Natural killer cell treated with Interleukin-12 subunit alpha and Interleukin-12 subunit beta and Interleukin-15 and Interleukin-18, amount 100 ng/mL, for 72 hours (primary cell): ENCODE data around the gene CCDC6. TPM values are rescaled to one million over a fixed set of nuclear protein-coding genes. Genes with fewer than 3 reads are reported as not detected.
"Not testable (repeated sequence)": the region's sequence is repeated elsewhere in the genome, so short reads cannot be mapped to it uniquely, and the experiment has no call there.

Source experiments
- ATAC-seq, 2 donors: fragments of 150-1000 bp; cut with Tn5 transposase in 1 of 2; sonication (Bioruptor Pico), chemical (Tn5 transposase) in 1 of 2; 2 replicates each; pipeline ENCODE4 v1.10.0; 2021
- DNase-seq: peaks from one replicate; pipeline ENCODE4 v3.0.0; 2022; ENCODE audit warnings: low spot score
- H3K27ac Mint-ChIP-seq, 2 donors: 1 replicate in 1 of 2; 2 replicates in 1 of 2; pipeline ENCODE4 v1.8.0; 2022; ENCODE audit warnings: mixed read lengths in 2 of 2, mild to moderate bottlenecking in 1 of 2, moderate library complexity in 1 of 2
- H3K27me3 Mint-ChIP-seq, 2 donors: 1 replicate in 1 of 2; 2 replicates in 1 of 2; pipeline ENCODE4 v1.8.0; 2022; ENCODE audit warnings: mixed read lengths in 2 of 2
- H3K36me3 Mint-ChIP-seq: one replicate; pipeline ENCODE4 v1.8.0; 2022; ENCODE audit warnings: mixed read lengths
- H3K4me1 Mint-ChIP-seq, 2 donors: 1 replicate in 1 of 2; 2 replicates in 1 of 2; pipeline ENCODE4 v1.8.0; 2022; ENCODE audit warnings: low read depth in 2 of 2, mixed read lengths in 2 of 2, mild to moderate bottlenecking in 1 of 2
- H3K4me3 Mint-ChIP-seq: one replicate; pipeline ENCODE4 v1.8.0; 2022; ENCODE audit warnings: mixed read lengths
- H3K9me3 Mint-ChIP-seq: 2 replicates; pipeline ENCODE4 v1.8.0; 2022; ENCODE audit warnings: mixed read lengths
- total RNA-seq, 2 donors: library from RNA; stranded (reverse); gene quantifications; one replicate each; pipeline ENCODE4 v1.2.3, GENCODE V29; 2022

CCDC6 gene
- total RNA-seq, result 100 to 1,000 TPM in 1 of 2 donors, 10 to 100 TPM in 1; 65.7 to 104 TPM

- ATAC-seq (peak; percentile 90 to 95), DNase-seq (peak; percentile 96)
- Mint-ChIP-seq H3K27ac (peak within 1 kb of the TSS; percentile 93 to 100), H3K27me3 (peaks cover 4 to 7% of the 10 kb centered on the region in 2 donors), H3K4me1 (peaks cover 52 to 56% of the 10 kb centered on the region in 2 donors), H3K4me3 (peak within 1 kb of the TSS; percentile 87), H3K9me3 (no peaks in the 10 kb centered on the region), H3K36me3 (peaks cover 20% of the 10 kb centered on the region)
These were observed at the start of gene CCDC6 for GRCh38 chr10:59906417-59907202. Gene CCDC6 (minus strand): TSS chr10:59906556. CDS start chr10:59906424, 132 bp downstream.

GRCh38 chr10:59954296-59954695 is 47.9 kb upstream of the CCDC6 start:
- Mint-ChIP-seq H3K36me3 (no peaks in the 10 kb centered on the region), H3K9me3 (peaks cover 3% of the 10 kb centered on the region), H3K27ac (no peak overlapping the region), H3K4me3 (no peak overlapping the region), H3K27me3 (peaks cover 7 to 21% of the 10 kb centered on the region in 2 donors), H3K4me1 (no peaks in the 10 kb centered on the region)
- ATAC-seq, result no peak
- no peak for DNase-seq

DNA sequence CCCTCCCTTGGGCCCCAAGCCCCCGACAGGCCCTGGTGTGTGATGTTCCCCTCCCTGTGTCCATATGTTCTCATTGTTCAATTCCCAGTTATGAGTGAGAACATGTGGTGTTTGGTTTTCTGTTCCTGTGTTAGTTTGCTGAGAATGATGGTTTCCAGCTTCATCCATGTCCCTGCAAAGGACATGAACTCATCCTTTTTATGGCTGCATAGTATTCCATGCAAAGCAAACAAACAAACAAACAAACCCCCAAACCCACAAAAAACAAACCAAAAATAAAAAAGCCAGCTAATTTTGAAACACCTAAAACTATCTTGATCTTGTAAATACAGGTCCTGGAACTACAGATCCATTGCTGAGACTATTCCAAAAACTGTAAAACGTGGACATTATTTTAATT is 47.4 kb upstream of the CCDC6 start:
- DNase-seq, H3K36me3 Mint-ChIP-seq, H3K27ac Mint-ChIP-seq, H3K9me3 Mint-ChIP-seq, H3K4me3 Mint-ChIP-seq, H3K4me1 Mint-ChIP-seq, ATAC-seq: not testable (repeated sequence)
- H3K27me3 Mint-ChIP-seq, result peaks cover 4 to 21% of the 10 kb centered on the region in 2 donors

- H3K36me3 Mint-ChIP-seq, result no peaks in the 10 kb centered on the region
- no peak overlapping the region for H3K27ac Mint-ChIP-seq
- H3K4me1 Mint-ChIP-seq, result no peaks in the 10 kb centered on the region
- H3K27me3 Mint-ChIP-seq, result peaks cover 13 to 35% of the 10 kb centered on the region in 2 donors
- ATAC-seq, result no peak
- no peaks in the 10 kb centered on the region for H3K9me3 Mint-ChIP-seq
- H3K4me3 Mint-ChIP-seq, result no peak overlapping the region
- no peak for DNase-seq
These were observed 43.7 kb upstream of the CCDC6 start for GRCh38 chr10:59950105-59950504.

- Mint-ChIP-seq H3K4me1 (no peaks in the 10 kb centered on the region), H3K9me3 (no peaks in the 10 kb centered on the region), H3K27ac (no peak overlapping the region), H3K27me3 (peaks cover 15 to 36% of the 10 kb centered on the region in 2 donors), H3K4me3 (no peak overlapping the region), H3K36me3 (no peaks in the 10 kb centered on the region)
- ATAC-seq (no peak), DNase-seq (no peak)
These were observed 43.3 kb upstream of the CCDC6 start for GRCh38 chr10:59949608-59950007.

GRCh38 chr10:59945991-59946390 is 39.6 kb upstream of the CCDC6 start:
- ATAC-seq (no peak), DNase-seq (no peak)
- Mint-ChIP-seq H3K4me1 (no peaks in the 10 kb centered on the region), H3K27ac (no peak overlapping the region), H3K9me3 (no peaks in the 10 kb centered on the region), H3K27me3 (peaks cover 19 to 36% of the 10 kb centered on the region in 2 donors), H3K4me3 (no peak overlapping the region), H3K36me3 (no peaks in the 10 kb centered on the region)

GRCh38 chr10:59945590-59945989 is 39.2 kb upstream of the CCDC6 start:
- peaks cover 19 to 36% of the 10 kb centered on the region in 2 donors for H3K27me3 Mint-ChIP-seq
- DNase-seq (no peak), ATAC-seq (no peak)
- no peaks in the 10 kb centered on the region for H3K9me3 Mint-ChIP-seq
- no peaks in the 10 kb centered on the region for H3K36me3 Mint-ChIP-seq
- no peak overlapping the region for H3K27ac Mint-ChIP-seq
- H3K4me3 Mint-ChIP-seq, result no peak overlapping the region
- no peaks in the 10 kb centered on the region for H3K4me1 Mint-ChIP-seq

DNA sequence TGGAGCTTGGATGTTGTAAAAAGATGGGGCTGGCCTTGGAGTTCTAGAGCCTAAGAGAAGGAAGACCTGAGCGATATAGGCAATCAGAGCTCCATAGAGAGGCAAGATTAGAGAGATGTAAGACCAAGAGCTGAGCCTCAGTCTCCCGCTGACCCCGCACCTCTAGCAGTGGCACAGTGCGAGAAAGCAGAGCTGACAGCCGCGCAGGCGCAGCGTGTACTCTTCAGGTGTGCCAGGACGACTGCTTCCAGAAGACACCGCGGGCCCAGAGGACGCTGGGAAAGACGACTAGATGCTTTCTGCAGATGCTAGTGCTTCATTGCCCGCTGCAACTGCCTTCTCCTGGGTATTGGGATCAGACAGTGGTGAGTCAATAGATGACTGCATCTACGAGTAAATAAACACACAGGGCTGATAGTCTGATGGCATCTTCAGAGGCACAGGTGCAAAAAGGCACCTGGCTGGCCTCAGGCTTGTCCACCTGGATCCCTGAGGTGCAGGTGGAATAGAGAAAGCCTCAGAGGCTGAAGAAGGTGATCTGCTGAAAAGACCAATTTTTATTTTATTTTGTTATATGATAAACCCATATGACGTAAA is 38.1 kb upstream of the CCDC6 start:
- Mint-ChIP-seq H3K4me3 (no peak overlapping the region), H3K27me3 (peaks cover 19 to 33% of the 10 kb centered on the region in 2 donors), H3K36me3 (no peaks in the 10 kb centered on the region), H3K9me3 (no peaks in the 10 kb centered on the region), H3K4me1 (no peaks in the 10 kb centered on the region), H3K27ac (no peak overlapping the region)
- no peak for ATAC-seq
- DNase-seq, result no peak

- no peaks in the 10 kb centered on the region for H3K9me3 Mint-ChIP-seq
- ATAC-seq (no peak), DNase-seq (no peak)
- H3K4me1 Mint-ChIP-seq, result no peaks in the 10 kb centered on the region
- H3K27me3 Mint-ChIP-seq, result peaks cover 19 to 28% of the 10 kb centered on the region in 2 donors
- H3K4me3 Mint-ChIP-seq, result no peak overlapping the region
- H3K36me3 Mint-ChIP-seq, result no peaks in the 10 kb centered on the region
- H3K27ac Mint-ChIP-seq, result no peak overlapping the region
These were observed 36.2 kb upstream of the CCDC6 start for GRCh38 chr10:59942556-59942955.

DNA sequence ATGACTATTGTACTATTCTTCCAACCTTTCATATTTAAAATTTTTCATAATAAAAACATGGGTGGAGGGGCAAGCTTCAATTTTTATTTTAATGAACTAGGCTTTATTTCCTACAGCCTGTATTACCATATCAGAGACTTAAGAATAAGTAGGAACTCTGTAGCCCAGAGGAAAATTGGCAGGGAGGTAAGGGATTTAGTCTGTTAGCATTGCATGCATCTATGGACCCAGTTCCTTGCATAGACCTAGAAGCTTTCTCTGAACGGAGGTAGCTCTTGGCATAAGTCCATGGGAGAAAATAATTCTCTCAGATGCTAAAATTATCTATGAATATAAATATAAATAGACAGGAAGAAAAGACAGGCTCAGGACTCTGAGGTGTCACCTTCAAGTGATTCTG is 31.4 kb upstream of the CCDC6 start:
- peaks cover 8 to 14% of the 10 kb centered on the region in 2 donors for H3K27me3 Mint-ChIP-seq
- no peak overlapping the region for H3K4me3 Mint-ChIP-seq
- H3K27ac Mint-ChIP-seq, result no peak overlapping the region

GRCh38 chr10:59934701-59935100 is 28.3 kb upstream of the CCDC6 start:
- Mint-ChIP-seq H3K36me3 (no peaks in the 10 kb centered on the region), H3K4me3 (no peak overlapping the region), H3K4me1 (no peaks in the 10 kb centered on the region), H3K27ac (peak overlapping the region in 1 of 2 donors; percentile 31), H3K27me3 (peaks cover 14% of the 10 kb centered on the region in 2 donors), H3K9me3 (no peaks in the 10 kb centered on the region)
- DNase-seq, result no peak
- ATAC-seq, result no peak

More for the DNA sequence above, 31.4 kb upstream of the CCDC6 start:
- H3K9me3 Mint-ChIP-seq, result no peaks in the 10 kb centered on the region
- no peaks in the 10 kb centered on the region for H3K36me3 Mint-ChIP-seq
- H3K4me1 Mint-ChIP-seq, result no peaks in the 10 kb centered on the region
- DNase-seq, result no peak
- ATAC-seq, result no peak

DNA sequence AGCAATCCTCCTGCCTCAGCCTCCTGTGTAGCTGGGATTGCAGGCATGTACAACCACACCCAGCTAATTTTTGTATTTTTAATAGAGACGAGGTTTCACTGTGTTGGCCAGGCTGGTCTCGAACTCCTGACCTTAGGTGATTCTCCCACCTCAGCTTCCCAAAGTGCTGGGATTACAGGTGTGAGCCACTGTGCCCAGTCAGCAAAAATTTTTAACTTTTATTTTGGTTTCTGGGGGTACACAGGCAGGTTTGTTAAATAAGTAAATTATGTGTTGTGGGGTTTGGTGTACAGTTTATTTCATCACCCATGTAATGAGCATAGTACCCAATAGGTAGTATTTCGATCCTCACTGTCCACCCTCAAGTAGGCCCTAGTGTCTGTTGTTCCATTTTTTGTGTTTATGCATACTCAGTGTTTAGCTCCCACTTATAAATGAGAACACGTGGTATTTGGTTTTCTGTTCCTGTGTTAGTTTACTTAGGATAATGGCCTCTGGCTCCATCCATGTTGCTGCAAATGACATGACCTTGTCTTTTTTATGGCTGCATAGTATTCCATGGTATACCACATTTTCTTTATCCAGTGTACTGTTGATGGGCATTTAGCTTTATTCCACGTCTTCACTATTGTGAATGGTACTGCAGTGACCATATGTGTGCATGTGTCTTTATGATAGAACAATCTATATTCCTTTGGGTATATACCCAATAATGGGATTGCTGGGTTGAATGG is 24.6 kb upstream of the CCDC6 start:
- peaks cover 18 to 20% of the 10 kb centered on the region in 2 donors for H3K27me3 Mint-ChIP-seq
- H3K27ac Mint-ChIP-seq, H3K36me3 Mint-ChIP-seq, H3K4me1 Mint-ChIP-seq, DNase-seq, H3K9me3 Mint-ChIP-seq, ATAC-seq, H3K4me3 Mint-ChIP-seq: not testable (repeated sequence)

GRCh38 chr10:59926086-59926485 is 19.7 kb upstream of the CCDC6 start:
- H3K4me3 Mint-ChIP-seq, result no peak overlapping the region

GRCh38 chr10:59922907-59923306 is 16.6 kb upstream of the CCDC6 start:
- Mint-ChIP-seq H3K4me1 (no peaks in the 10 kb centered on the region), H3K4me3 (no peak overlapping the region), H3K36me3 (peaks cover 21% of the 10 kb centered on the region), H3K9me3 (peaks cover 14% of the 10 kb centered on the region), H3K27ac (no peak overlapping the region), H3K27me3 (peaks cover 30 to 40% of the 10 kb centered on the region in 2 donors)
- ATAC-seq (no peak), DNase-seq (no peak)

More at GRCh38 chr10:59926086-59926485, 19.7 kb upstream of the CCDC6 start:
- Mint-ChIP-seq H3K27me3 (peaks cover 23 to 35% of the 10 kb centered on the region in 2 donors), H3K4me1 (no peaks in the 10 kb centered on the region), H3K9me3 (peaks cover 14% of the 10 kb centered on the region), H3K36me3 (peaks cover 21% of the 10 kb centered on the region), H3K27ac (no peak overlapping the region)
- ATAC-seq, result no peak
- no peak for DNase-seq
